ENCODE results near the gene PGAM5. TPM values are rescaled to one million over a fixed set of nuclear protein-coding genes. Genes with fewer than 3 reads are reported as not detected.
"Not testable (repeated sequence)": the region's sequence is repeated elsewhere in the genome, so short reads cannot be mapped to it uniquely, and the experiment has no call there.

Gene PGAM5
- total RNA-seq, 2 experiments from 2014 or later = 12.8 to 15.1 TPM

- H3K4me3 Mint-ChIP-seq = peak overlapping the region; percentile 81
- no peak overlapping the region for H3K4me3 ChIP-seq (ENCODE audit: low read length)
- TF ChIP-seq CTCF (IDR thresholded peaks at IDR 0.05) = no peak
- no peaks in the 10 kb centered on the region for H3K27me3 Mint-ChIP-seq
- no peak overlapping the region for H3K27ac Mint-ChIP-seq
- POLR2A ChIA-PET = no interaction called here
- ATAC-seq (ENCODE audit: poor library complexity) = no peak
- no peak overlapping the region for H3K27ac ChIP-seq (ENCODE audit: low read depth in 1 of 2, low read length in 2 of 2)
- H3K4me1 ChIP-seq (ENCODE audit: insufficient read depth, low read length) = peaks cover 22% of the 10 kb centered on the region
- H3K36me3 Mint-ChIP-seq (ENCODE audit: low read depth) = peaks cover 5% of the 10 kb centered on the region
- CTCF ChIA-PET = no interaction called here
- intact Hi-C loops (cut with DNase I, micrococcal nuclease) = loop anchor here (5.0 to 10.0 kb wide), 2 partner anchors 73 to 196 kb away; partner anchors contain the start of genes ANKLE2 (in 1 of the 2) and CHFR (in 1 of the 2)
- H3K4me1 Mint-ChIP-seq (ENCODE audit: low read depth) = peaks cover 14% of the 10 kb centered on the region
- H3K9me3 ChIP-seq (ENCODE audit: control insufficient read depth in 1 of 2, insufficient read depth in 1 of 2, low read length in 2 of 2) = no peaks in the 10 kb centered on the region
- DNase-seq = no peak
- no peaks in the 10 kb centered on the region for H3K27me3 ChIP-seq (ENCODE audit: control insufficient read depth in 1 of 2, insufficient read depth in 2 of 2, low read length in 2 of 2)
- H3K36me3 ChIP-seq (ENCODE audit: insufficient read depth, low read length) = no peaks in the 10 kb centered on the region
- H3K9me3 Mint-ChIP-seq = no peaks in the 10 kb centered on the region
Measured at GRCh38 chr12:132689227-132689626, 21.4 kb upstream of the PGAM5 start.

- no peaks in the 10 kb centered on the region for H3K9me3 Mint-ChIP-seq
Measured at GRCh38 chr12:132690112-132690511, 20.5 kb upstream of the PGAM5 start.

GRCh38 chr12:132692030-132692429 is 18.6 kb upstream of the PGAM5 start:
- H3K9me3 Mint-ChIP-seq; H3K4me1 Mint-ChIP-seq (ENCODE audit: low read depth); H3K9me3 ChIP-seq (ENCODE audit: control insufficient read depth in 1 of 2, insufficient read depth in 1 of 2, low read length in 2 of 2); H3K27me3 Mint-ChIP-seq; H3K4me1 ChIP-seq (ENCODE audit: insufficient read depth, low read length); DNase-seq; ATAC-seq (ENCODE audit: poor library complexity); H3K4me3 Mint-ChIP-seq; H3K27ac ChIP-seq (ENCODE audit: low read depth in 1 of 2, low read length in 2 of 2); H3K36me3 ChIP-seq (ENCODE audit: insufficient read depth, low read length); H3K36me3 Mint-ChIP-seq (ENCODE audit: low read depth); H3K27me3 ChIP-seq (ENCODE audit: control insufficient read depth in 1 of 2, insufficient read depth in 2 of 2, low read length in 2 of 2); POLR2A ChIA-PET; intact Hi-C loops (cut with DNase I, micrococcal nuclease); H3K4me3 ChIP-seq (ENCODE audit: low read length); CTCF ChIA-PET; H3K27ac Mint-ChIP-seq: not testable (repeated sequence)

More at GRCh38 chr12:132690112-132690511, 20.5 kb upstream of the PGAM5 start:
- POLR2A ChIA-PET = no interaction called here
- peaks cover 13% of the 10 kb centered on the region for H3K4me1 Mint-ChIP-seq (ENCODE audit: low read depth)
- Histone ChIP-seq H3K4me3 (ENCODE audit: low read length) (no peak overlapping the region), H3K9me3 (ENCODE audit: control insufficient read depth in 1 of 2, insufficient read depth in 1 of 2, low read length in 2 of 2) (no peaks in the 10 kb centered on the region), H3K27me3 (ENCODE audit: control insufficient read depth in 1 of 2, insufficient read depth in 2 of 2, low read length in 2 of 2) (no peaks in the 10 kb centered on the region), H3K27ac (ENCODE audit: low read depth in 1 of 2, low read length in 2 of 2) (no peak overlapping the region), H3K36me3 (ENCODE audit: insufficient read depth, low read length) (no peaks in the 10 kb centered on the region), H3K4me1 (ENCODE audit: insufficient read depth, low read length) (peaks cover 20% of the 10 kb centered on the region)
- peaks cover 5% of the 10 kb centered on the region for H3K36me3 Mint-ChIP-seq (ENCODE audit: low read depth)
- H3K27ac Mint-ChIP-seq = peak overlapping the region; percentile 60
- TF ChIP-seq CTCF (IDR thresholded peaks at IDR 0.05) = no peak
- no peaks in the 10 kb centered on the region for H3K27me3 Mint-ChIP-seq
- CTCF ChIA-PET = no interaction called here
- DNase-seq (no peak), ATAC-seq (ENCODE audit: poor library complexity) (no peak)
- peak overlapping the region; percentile 81 for H3K4me3 Mint-ChIP-seq
- intact Hi-C loops (cut with DNase I, micrococcal nuclease) = no loop called here

GRCh38 chr12:132694888-132695287 is 15.8 kb upstream of the PGAM5 start:
- POLR2A ChIA-PET; H3K9me3 Mint-ChIP-seq; intact Hi-C loops (cut with DNase I, micrococcal nuclease): not testable (repeated sequence)

More at GRCh38 chr12:132694888-132695287, 15.8 kb upstream of the PGAM5 start:
- H3K4me1 ChIP-seq (ENCODE audit: insufficient read depth, low read length); H3K36me3 ChIP-seq (ENCODE audit: insufficient read depth, low read length); H3K27me3 ChIP-seq (ENCODE audit: control insufficient read depth in 1 of 2, insufficient read depth in 2 of 2, low read length in 2 of 2); H3K4me1 Mint-ChIP-seq (ENCODE audit: low read depth); H3K27ac Mint-ChIP-seq; CTCF ChIA-PET; H3K4me3 ChIP-seq (ENCODE audit: low read length); H3K27me3 Mint-ChIP-seq; ATAC-seq (ENCODE audit: poor library complexity); DNase-seq; H3K9me3 ChIP-seq (ENCODE audit: control insufficient read depth in 1 of 2, insufficient read depth in 1 of 2, low read length in 2 of 2); H3K4me3 Mint-ChIP-seq; H3K27ac ChIP-seq (ENCODE audit: low read depth in 1 of 2, low read length in 2 of 2): not testable (repeated sequence)
- H3K36me3 Mint-ChIP-seq (ENCODE audit: low read depth) = peaks cover 21% of the 10 kb centered on the region
